Kidney capillary endothelial cell (primary cell): Measurements from ENCODE around the gene GINS3.

Source experiments
- DNase-seq: peaks from one replicate; pipeline ENCODE4 v3.0.0-alpha.2; 2018; ENCODE audit warnings: low spot score

Gene GINS3

GRCh38 chr16:58425756-58426494, 33.7 kb downstream of the GINS3 start:
- DNase-seq, result no peak

GRCh38 chr16:58426966-58427365, 34.7 kb downstream of the GINS3 start:
- no peak for DNase-seq

- DNase-seq, result no peak
These were observed 36.6 kb downstream of the GINS3 start for GRCh38 chr16:58428621-58429542.

- DNase-seq, result no peak
These were observed 38.4 kb downstream of the GINS3 start for GRCh38 chr16:58430718-58431117.

GRCh38 chr16:58433569-58433951, 41.3 kb downstream of the GINS3 start:
- DNase-seq, result no peak

- no peak for DNase-seq
These were observed 43.5 kb downstream of the GINS3 start for GRCh38 chr16:58435779-58436178.

- DNase-seq, result no peak
These were observed 47.9 kb downstream of the GINS3 start for GRCh38 chr16:58440131-58440530.

GRCh38 chr16:58442547-58442946, 50.3 kb downstream of the GINS3 start:
- no peak for DNase-seq

- DNase-seq, result no peak
These were observed 51.5 kb downstream of the GINS3 start for GRCh38 chr16:58443783-58444182.

GRCh38 chr16:58444265-58444664, 52.0 kb downstream of the GINS3 start:
- no peak for DNase-seq

GRCh38 chr16:58448890-58449289, 56.6 kb downstream of the GINS3 start:
- DNase-seq, result no peak

GRCh38 chr16:58449306-58449705, 57.0 kb downstream of the GINS3 start:
- DNase-seq, result no peak

GRCh38 chr16:58449768-58450167, 57.5 kb downstream of the GINS3 start:
- DNase-seq, result no peak

- DNase-seq, result no peak
These were observed 58.3 kb downstream of the GINS3 start for GRCh38 chr16:58450590-58450989.

GRCh38 chr16:58451265-58451689, 59.0 kb downstream of the GINS3 start:
- DNase-seq, result no peak

GRCh38 chr16:58451945-58452401, 59.7 kb downstream of the GINS3 start:
- DNase-seq, result peak; percentile 64

GRCh38 chr16:58452640-58453039, 60.4 kb downstream of the GINS3 start:
- no peak for DNase-seq

- DNase-seq, result no peak
These were observed 61.9 kb downstream of the GINS3 start for GRCh38 chr16:58454178-58454577.

- DNase-seq, result no peak
These were observed 62.6 kb downstream of the GINS3 start for GRCh38 chr16:58454856-58455255.
